Esophagus (tissue), 2 donors: ENCODE measurements around the gene RNLS. TPM values are rescaled to one million over a fixed set of nuclear protein-coding genes. Genes with fewer than 3 reads are reported as not detected.

Source experiments
- H3K27ac ChIP-seq, 2 donors: one replicate each; pipeline ENCODE4 v1.5.1; 2013; ENCODE audit warnings: low read depth in 2 of 2, mild to moderate bottlenecking in 2 of 2, inconsistent platforms in 1 of 2, low read length in 1 of 2, moderate library complexity in 1 of 2
- H3K27me3 ChIP-seq, 2 donors: one replicate each; pipeline ENCODE4 v1.6.1; 2013; ENCODE audit warnings: low read length in 2 of 2, control low read depth in 1 of 2, mild to moderate bottlenecking in 1 of 2; ENCODE audit not compliant: insufficient read depth in 2 of 2, control insufficient read depth in 1 of 2
- H3K36me3 ChIP-seq, 2 donors: one replicate each; pipeline ENCODE4 v1.6.1; 2013; ENCODE audit warnings: low read length in 1 of 2; ENCODE audit not compliant: control insufficient read depth in 2 of 2, insufficient read depth in 2 of 2
- H3K4me1 ChIP-seq, 2 donors: one replicate each; pipeline ENCODE4 v1.6.1; 2013; ENCODE audit warnings: low read length in 1 of 2; ENCODE audit not compliant: control insufficient read depth in 2 of 2, insufficient read depth in 2 of 2
- H3K4me3 ChIP-seq, 2 donors: one replicate each; pipeline ENCODE4 v1.5.1; 2013; ENCODE audit warnings: low read length in 2 of 2, mild to moderate bottlenecking in 2 of 2, low read depth in 1 of 2, moderate library complexity in 1 of 2
- H3K9me3 ChIP-seq, 2 donors: one replicate each; pipeline ENCODE4 v1.6.1; 2013; ENCODE audit warnings: mild to moderate bottlenecking in 2 of 2, low read depth in 1 of 2, low read length in 1 of 2, moderate library complexity in 1 of 2; ENCODE audit not compliant: control insufficient read depth in 2 of 2, insufficient read depth in 1 of 2
- WGBS, 2 donors: extraction: QIAGEN DNeasy Blood & Tissue Kit; methylation state at CpG; one replicate each; pipeline ENCODE4 v1.1.7; 2013; 5-methylcytosine and 5-hydroxymethylcytosine counted together
- polyA plus RNA-seq, 2 donors: library from polyadenylated mRNA; stranded (reverse); fragments of 200-250 nt; gene quantifications; one replicate each; pipeline ENCODE4 v1.2.3, GENCODE V29; 2013
- donor health status: healthy with polysubstance abuse.
- donor health status: Bipolar disorder and iron deficiency.

The RNLS gene
- polyA plus RNA-seq, 2 donors: 3.3 to 6.7 TPM

GRCh38 chr10:88379575-88379974, 203.5 kb downstream of the RNLS start:
- 91% methylated on average over 2 of the region's 2 CpGs for WGBS, 2 donors
- Histone ChIP-seq H3K4me1 (no peaks in the 10 kb centered on the region), H3K27me3 (no peaks in the 10 kb centered on the region), H3K27ac (no peak overlapping the region), H3K36me3 (no peaks in the 10 kb centered on the region), H3K4me3 (no peak overlapping the region), H3K9me3 (no peaks in the 10 kb centered on the region)

- Histone ChIP-seq H3K4me1 (no peaks in the 10 kb centered on the region), H3K27ac (no peak overlapping the region), H3K27me3 (no peaks in the 10 kb centered on the region), H3K9me3 (no peaks in the 10 kb centered on the region), H3K4me3 (no peak overlapping the region), H3K36me3 (no peaks in the 10 kb centered on the region)
- whole genome bisulfite sequencing, 2 donors: 92 to 97% methylated on average over 1 of the region's 1 CpG
These were observed 205.6 kb downstream of the RNLS start for GRCh38 chr10:88377510-88377909.

GRCh38 chr10:88374392-88375175, 208.5 kb downstream of the RNLS start:
- no peak overlapping the region for H3K27ac ChIP-seq
- no peaks in the 10 kb centered on the region for H3K27me3 ChIP-seq
- no peaks in the 10 kb centered on the region for H3K9me3 ChIP-seq
- no peak overlapping the region for H3K4me3 ChIP-seq
- no peaks in the 10 kb centered on the region for H3K36me3 ChIP-seq
- H3K4me1 ChIP-seq: no peaks in the 10 kb centered on the region
- 93 to 96% methylated on average over 4 of the region's 4 CpGs for WGBS, 2 donors

- Histone ChIP-seq H3K4me1 (no peaks in the 10 kb centered on the region), H3K36me3 (no peaks in the 10 kb centered on the region), H3K27me3 (no peaks in the 10 kb centered on the region), H3K27ac (no peak overlapping the region), H3K9me3 (no peaks in the 10 kb centered on the region), H3K4me3 (no peak overlapping the region)
These were observed 210.1 kb downstream of the RNLS start for GRCh38 chr10:88372881-88373592.

GRCh38 chr10:88372051-88372715, 210.9 kb downstream of the RNLS start:
- 71 to 73% methylated on average over 8 of the region's 8 CpGs for WGBS, 2 donors
- H3K36me3 ChIP-seq: no peaks in the 10 kb centered on the region
- H3K4me1 ChIP-seq: no peaks in the 10 kb centered on the region
- H3K9me3 ChIP-seq: no peaks in the 10 kb centered on the region
- no peaks in the 10 kb centered on the region for H3K27me3 ChIP-seq
- H3K27ac ChIP-seq: no peak overlapping the region
- no peak overlapping the region for H3K4me3 ChIP-seq

GRCh38 chr10:88370713-88371112, 212.4 kb downstream of the RNLS start:
- Histone ChIP-seq H3K27me3 (no peaks in the 10 kb centered on the region), H3K4me1 (no peaks in the 10 kb centered on the region), H3K4me3 (no peak overlapping the region), H3K27ac (no peak overlapping the region), H3K36me3 (no peaks in the 10 kb centered on the region), H3K9me3 (no peaks in the 10 kb centered on the region)
- WGBS, 2 donors: 81 to 82% methylated on average over 2 of the region's 2 CpGs

GRCh38 chr10:88366772-88367171, 216.3 kb downstream of the RNLS start:
- WGBS, 2 donors: 97 to 98% methylated on average over 2 of the region's 2 CpGs
- Histone ChIP-seq H3K27me3 (no peaks in the 10 kb centered on the region), H3K4me3 (no peak overlapping the region), H3K27ac (no peak overlapping the region), H3K9me3 (no peaks in the 10 kb centered on the region), H3K4me1 (no peaks in the 10 kb centered on the region), H3K36me3 (no peaks in the 10 kb centered on the region)

- H3K4me1 ChIP-seq: no peaks in the 10 kb centered on the region
- 88 to 93% methylated on average over 7 of the region's 7 CpGs for WGBS, 2 donors
- no peak overlapping the region for H3K27ac ChIP-seq
- H3K36me3 ChIP-seq: no peaks in the 10 kb centered on the region
- H3K27me3 ChIP-seq: no peaks in the 10 kb centered on the region
- no peaks in the 10 kb centered on the region for H3K9me3 ChIP-seq
- no peak overlapping the region for H3K4me3 ChIP-seq
These were observed 220.9 kb downstream of the RNLS start for GRCh38 chr10:88361995-88362807.

GRCh38 chr10:88361494-88361893, 221.6 kb downstream of the RNLS start:
- Histone ChIP-seq H3K27ac (no peak overlapping the region), H3K27me3 (no peaks in the 10 kb centered on the region), H3K4me1 (no peaks in the 10 kb centered on the region), H3K4me3 (no peak overlapping the region), H3K36me3 (no peaks in the 10 kb centered on the region), H3K9me3 (no peaks in the 10 kb centered on the region)
- 78 to 91% methylated on average over 2 of the region's 2 CpGs for WGBS, 2 donors
